Measurements from ENCODE around the gene ARMH3.

ARMH3 gene

DNA sequence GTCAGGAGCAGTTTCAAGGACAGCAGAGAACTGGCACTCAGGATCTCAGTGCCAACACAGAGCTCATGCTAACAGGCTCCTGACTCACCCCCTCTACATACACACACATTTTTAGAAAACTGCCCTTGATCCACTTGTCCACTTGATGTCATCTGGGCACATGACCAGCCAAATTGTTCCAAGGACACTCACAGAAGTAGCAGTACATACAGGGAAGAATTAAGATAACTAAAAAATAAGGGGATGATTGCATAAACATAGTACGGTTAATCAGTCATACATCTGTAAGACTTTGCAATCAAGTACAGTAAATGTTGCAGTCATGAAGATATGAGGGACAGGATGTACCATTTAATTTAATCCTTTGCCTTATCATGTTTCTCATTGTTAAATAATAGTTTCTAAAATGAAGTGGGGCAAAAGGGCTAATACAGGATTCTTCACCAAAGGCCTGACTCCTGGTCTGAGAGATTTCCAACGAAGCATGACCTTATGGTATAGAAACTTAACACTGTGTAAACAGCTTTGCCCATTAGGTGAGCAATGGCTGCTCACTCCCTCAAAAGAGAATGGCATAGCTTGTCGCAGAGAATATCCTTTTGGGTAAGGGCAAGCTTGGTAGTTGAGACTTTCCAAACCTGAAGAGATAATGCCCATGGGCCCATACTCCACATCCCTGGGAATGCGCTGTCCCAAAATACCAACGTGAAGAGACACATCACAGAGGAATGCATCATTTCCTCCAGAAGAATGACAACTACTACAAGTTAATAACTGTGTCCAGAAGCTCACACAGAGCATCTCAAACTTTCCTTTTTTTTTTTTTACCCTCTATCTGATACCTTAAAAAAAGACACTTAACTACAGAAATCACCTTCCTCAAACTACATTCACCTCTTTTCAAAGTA is 94.1 kb downstream of the ARMH3 start:
- H3K36me3 ChIP-seq (ENCODE audit: control insufficient read depth, insufficient read depth, low read length), result peaks cover 25% of the 10 kb centered on the region
- no peaks in the 10 kb centered on the region for H3K9me3 ChIP-seq (ENCODE audit: control insufficient read depth, low read length)
- H3K27ac ChIP-seq (ENCODE audit: low read depth, low read length, severe bottlenecking), result no peak overlapping the region
- 88 to 100% methylated on average over 3 to 4 of the region's 5 CpGs for WGBS, 2 experiments (ENCODE audit: insufficient coverage in 2 of 2)
- H3K4me1 ChIP-seq (ENCODE audit: control insufficient read depth, insufficient read depth, low read length, poor library complexity, severe bottlenecking), result peaks cover 15% of the 10 kb centered on the region
- H3K4me3 ChIP-seq (ENCODE audit: extremely low read depth, insufficient read depth, low read length, poor library complexity, severe bottlenecking), result no peak overlapping the region

DNA sequence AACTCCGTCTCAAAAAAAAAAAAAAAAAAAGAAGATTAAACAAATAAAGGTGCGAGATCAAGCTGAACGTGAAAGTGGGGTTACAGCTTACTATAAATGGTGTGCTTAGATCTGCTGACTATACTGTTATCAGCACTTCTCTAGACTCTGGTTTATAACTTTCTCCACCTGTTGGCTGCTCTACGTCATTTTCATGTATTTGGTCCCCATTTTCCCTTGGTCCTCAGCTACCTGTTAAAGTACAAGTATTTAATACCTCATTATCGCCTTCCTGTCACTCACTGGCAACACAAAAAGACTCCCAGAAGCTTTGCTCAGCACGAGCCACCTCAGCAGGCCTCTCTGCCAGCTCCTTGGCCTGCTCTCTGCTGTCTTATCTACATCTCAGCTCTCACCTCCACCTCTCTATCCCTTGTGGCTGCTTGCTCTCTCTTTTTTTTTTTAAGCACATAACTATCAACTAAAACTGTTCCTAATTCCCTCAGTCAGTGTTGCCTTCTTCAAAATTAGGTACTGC is 95.0 kb downstream of the ARMH3 start:
- WGBS, 2 experiments (ENCODE audit: insufficient coverage in 2 of 2), result 69 to 72% methylated on average over 3 of the region's 6 CpGs
- no peak overlapping the region for H3K4me3 ChIP-seq (ENCODE audit: extremely low read depth, insufficient read depth, low read length, poor library complexity, severe bottlenecking)
- H3K4me1 ChIP-seq (ENCODE audit: control insufficient read depth, insufficient read depth, low read length, poor library complexity, severe bottlenecking), result peaks cover 15% of the 10 kb centered on the region
- no peaks in the 10 kb centered on the region for H3K9me3 ChIP-seq (ENCODE audit: control insufficient read depth, low read length)
- H3K36me3 ChIP-seq (ENCODE audit: control insufficient read depth, insufficient read depth, low read length), result peaks cover 33% of the 10 kb centered on the region
- no peak overlapping the region for H3K27ac ChIP-seq (ENCODE audit: low read depth, low read length, severe bottlenecking)

DNA sequence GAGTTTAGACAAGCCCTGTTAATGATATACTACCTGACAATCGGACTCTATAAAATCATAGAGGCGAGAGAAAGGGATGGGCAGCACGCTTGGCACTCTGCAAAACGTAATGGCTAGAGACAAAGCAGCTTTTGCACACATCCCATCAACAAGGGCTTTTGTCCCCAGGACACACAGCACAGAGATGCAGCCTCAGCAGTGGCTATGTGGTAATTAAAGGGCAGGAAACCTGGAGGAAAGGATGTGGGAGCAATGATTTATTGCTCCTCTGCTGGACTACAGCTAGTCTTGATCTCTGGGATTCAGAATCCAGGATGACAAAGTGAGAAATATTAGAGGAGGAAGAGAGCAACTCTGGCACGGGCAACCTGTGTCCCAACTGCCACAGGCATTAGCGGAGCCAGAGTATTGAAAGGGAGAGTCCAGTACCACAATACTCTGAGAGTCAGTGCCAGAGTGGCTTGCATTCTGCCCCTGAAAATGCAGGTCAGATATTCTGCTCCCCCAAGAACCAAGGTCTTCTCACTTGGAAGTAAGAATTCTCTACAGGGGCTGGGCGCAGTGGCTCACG is 96.5 kb downstream of the ARMH3 start:
- WGBS, 2 experiments (ENCODE audit: insufficient coverage in 2 of 2), result 81 to 92% methylated on average over 4 to 8 of the region's 8 CpGs
- H3K4me1 ChIP-seq (ENCODE audit: control insufficient read depth, insufficient read depth, low read length, poor library complexity, severe bottlenecking), result peaks cover 15% of the 10 kb centered on the region
- H3K9me3 ChIP-seq (ENCODE audit: control insufficient read depth, low read length), result no peaks in the 10 kb centered on the region
- peaks cover 34% of the 10 kb centered on the region for H3K36me3 ChIP-seq (ENCODE audit: control insufficient read depth, insufficient read depth, low read length)
- peak overlapping the region; percentile 36 for H3K27ac ChIP-seq (ENCODE audit: low read depth, low read length, severe bottlenecking)
- no peak overlapping the region for H3K4me3 ChIP-seq (ENCODE audit: extremely low read depth, insufficient read depth, low read length, poor library complexity, severe bottlenecking)

DNA sequence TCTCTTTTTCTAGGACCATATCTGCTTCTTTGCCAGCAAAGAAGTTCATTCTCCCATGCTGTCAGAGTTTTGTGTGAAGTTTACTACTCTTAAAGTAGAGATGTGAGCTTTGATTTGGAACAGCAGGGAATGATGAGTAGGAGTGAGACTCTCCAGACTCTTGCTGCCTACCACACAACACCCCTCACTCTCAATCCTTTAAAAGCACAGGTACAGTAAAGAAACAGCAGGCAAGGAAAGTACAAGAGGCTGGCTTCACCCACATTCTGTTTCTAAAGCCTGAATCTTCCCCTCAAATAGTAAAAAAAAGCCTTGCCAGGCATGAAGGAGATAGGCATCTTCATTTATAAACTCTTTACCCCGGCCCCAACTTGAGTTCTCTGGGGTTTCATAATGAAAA is 97.3 kb downstream of the ARMH3 start:
- WGBS, 2 experiments (ENCODE audit: insufficient coverage in 2 of 2), result no CpG with 5 or more reads among the region's 1 CpG
- peaks cover 15% of the 10 kb centered on the region for H3K4me1 ChIP-seq (ENCODE audit: control insufficient read depth, insufficient read depth, low read length, poor library complexity, severe bottlenecking)
- H3K4me3 ChIP-seq (ENCODE audit: extremely low read depth, insufficient read depth, low read length, poor library complexity, severe bottlenecking), result no peak overlapping the region
- peaks cover 37% of the 10 kb centered on the region for H3K36me3 ChIP-seq (ENCODE audit: control insufficient read depth, insufficient read depth, low read length)
- peak overlapping the region; percentile 29 for H3K27ac ChIP-seq (ENCODE audit: low read depth, low read length, severe bottlenecking)
- no peaks in the 10 kb centered on the region for H3K9me3 ChIP-seq (ENCODE audit: control insufficient read depth, low read length)

DNA sequence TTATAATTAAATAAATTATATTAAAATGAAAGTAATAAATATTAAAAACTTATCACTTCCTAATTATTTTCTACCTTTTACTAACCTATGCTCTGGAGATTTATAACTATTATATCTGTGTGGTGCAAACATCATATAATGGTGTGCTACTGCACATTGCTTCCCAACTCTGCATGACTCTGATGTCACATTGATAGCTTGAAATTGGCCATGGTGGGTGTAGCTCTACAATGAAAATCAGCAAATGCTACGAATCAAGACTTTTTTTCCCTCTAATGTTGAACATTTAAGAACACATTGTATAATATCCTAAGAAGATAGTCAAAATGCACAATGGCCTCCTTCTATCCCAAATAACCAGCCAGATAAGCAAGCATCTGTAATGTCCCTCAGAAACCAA is 99.1 kb downstream of the ARMH3 start:
- H3K4me1 ChIP-seq (ENCODE audit: control insufficient read depth, insufficient read depth, low read length, poor library complexity, severe bottlenecking), result peaks cover 7% of the 10 kb centered on the region
- no CpG with 5 or more reads among the region's 1 CpG for WGBS, 2 experiments (ENCODE audit: insufficient coverage in 2 of 2)

DNA sequence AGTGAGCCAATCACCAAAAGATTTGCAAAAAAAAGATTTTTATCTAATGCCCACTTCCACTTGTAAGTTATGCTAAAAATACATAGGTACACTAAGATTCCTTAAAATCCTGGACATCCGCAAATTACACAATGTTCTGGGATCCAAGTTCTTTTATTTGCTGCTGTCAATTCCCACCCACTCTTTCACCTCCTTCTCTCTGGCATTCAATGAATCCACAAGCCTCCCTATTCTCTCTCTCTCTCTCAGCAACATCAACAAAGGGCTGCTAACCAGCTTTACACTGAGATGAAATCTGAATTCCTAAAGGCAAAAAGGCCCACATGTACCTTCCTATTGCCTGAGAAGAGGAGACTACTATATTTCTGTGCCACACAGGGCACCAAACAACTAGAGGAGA is 99.9 kb downstream of the ARMH3 start:
- H3K4me1 ChIP-seq (ENCODE audit: control insufficient read depth, insufficient read depth, low read length, poor library complexity, severe bottlenecking), result no peaks in the 10 kb centered on the region
- peaks cover 49% of the 10 kb centered on the region for H3K36me3 ChIP-seq (ENCODE audit: control insufficient read depth, insufficient read depth, low read length)
- H3K27ac ChIP-seq (ENCODE audit: low read depth, low read length, severe bottlenecking), result no peak overlapping the region
- no peaks in the 10 kb centered on the region for H3K9me3 ChIP-seq (ENCODE audit: control insufficient read depth, low read length)
- H3K4me3 ChIP-seq (ENCODE audit: extremely low read depth, insufficient read depth, low read length, poor library complexity, severe bottlenecking), result no peak overlapping the region
- 93 to 100% methylated on average over 1 of the region's 1 CpG for WGBS, 2 experiments (ENCODE audit: insufficient coverage in 2 of 2)

More for the DNA sequence above, 99.1 kb downstream of the ARMH3 start:
- Histone ChIP-seq H3K36me3 (ENCODE audit: control insufficient read depth, insufficient read depth, low read length) (peaks cover 45% of the 10 kb centered on the region), H3K4me3 (ENCODE audit: extremely low read depth, insufficient read depth, low read length, poor library complexity, severe bottlenecking) (no peak overlapping the region), H3K9me3 (ENCODE audit: control insufficient read depth, low read length) (no peaks in the 10 kb centered on the region), H3K27ac (ENCODE audit: low read depth, low read length, severe bottlenecking) (no peak overlapping the region)

DNA sequence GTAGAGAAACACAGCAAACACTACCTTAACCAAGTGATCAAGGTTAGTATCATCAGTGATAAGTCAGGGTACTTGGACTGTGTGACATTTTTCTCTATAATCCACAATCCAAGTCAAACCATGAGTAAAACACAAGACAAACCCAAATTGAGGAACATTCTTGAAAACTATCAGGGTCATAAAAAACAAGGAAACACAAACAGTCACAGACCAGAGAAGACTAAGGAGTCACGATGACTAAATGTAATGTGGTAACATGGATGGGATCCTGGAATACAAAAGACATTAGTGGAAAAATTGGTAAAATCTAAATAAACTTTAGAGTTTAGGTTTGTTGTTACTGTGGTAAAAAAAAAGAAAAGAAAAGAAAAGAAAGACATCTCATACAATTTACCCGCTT is 103.8 kb downstream of the ARMH3 start:
- Histone ChIP-seq H3K27ac (ENCODE audit: low read depth, low read length, severe bottlenecking) (no peak overlapping the region), H3K4me1 (ENCODE audit: control insufficient read depth, insufficient read depth, low read length, poor library complexity, severe bottlenecking) (no peaks in the 10 kb centered on the region), H3K36me3 (ENCODE audit: control insufficient read depth, insufficient read depth, low read length) (peaks cover 45% of the 10 kb centered on the region), H3K4me3 (ENCODE audit: extremely low read depth, insufficient read depth, low read length, poor library complexity, severe bottlenecking) (no peak overlapping the region), H3K9me3 (ENCODE audit: control insufficient read depth, low read length) (peaks cover 6% of the 10 kb centered on the region)
- 92 to 100% methylated on average over 1 of the region's 2 CpGs for WGBS, 2 experiments (ENCODE audit: insufficient coverage in 2 of 2)

DNA sequence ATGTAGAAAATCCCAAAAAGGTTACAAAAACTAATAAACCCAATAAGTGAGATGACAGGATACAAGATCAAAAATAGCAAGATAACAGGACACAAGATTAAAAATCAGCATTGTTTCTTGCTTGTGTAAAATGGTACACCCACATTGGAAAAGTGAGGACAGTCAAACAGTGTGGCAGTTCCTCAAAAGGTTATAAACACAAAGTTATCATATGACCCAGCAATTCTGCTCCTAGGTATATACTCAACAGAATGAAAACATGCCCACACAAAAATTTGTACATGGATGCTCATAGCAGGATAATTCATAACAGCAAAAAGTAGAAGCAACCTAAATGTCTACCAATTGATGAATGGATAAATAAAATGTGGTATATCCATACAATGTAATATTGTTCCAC is 105.8 kb downstream of the ARMH3 start:
- peaks cover 6% of the 10 kb centered on the region for H3K9me3 ChIP-seq (ENCODE audit: control insufficient read depth, low read length)
- H3K27ac ChIP-seq (ENCODE audit: low read depth, low read length, severe bottlenecking), result no peak overlapping the region
- no peak overlapping the region for H3K4me3 ChIP-seq (ENCODE audit: extremely low read depth, insufficient read depth, low read length, poor library complexity, severe bottlenecking)
- H3K4me1 ChIP-seq (ENCODE audit: control insufficient read depth, insufficient read depth, low read length, poor library complexity, severe bottlenecking), result no peaks in the 10 kb centered on the region
- peaks cover 28% of the 10 kb centered on the region for H3K36me3 ChIP-seq (ENCODE audit: control insufficient read depth, insufficient read depth, low read length)

DNA sequence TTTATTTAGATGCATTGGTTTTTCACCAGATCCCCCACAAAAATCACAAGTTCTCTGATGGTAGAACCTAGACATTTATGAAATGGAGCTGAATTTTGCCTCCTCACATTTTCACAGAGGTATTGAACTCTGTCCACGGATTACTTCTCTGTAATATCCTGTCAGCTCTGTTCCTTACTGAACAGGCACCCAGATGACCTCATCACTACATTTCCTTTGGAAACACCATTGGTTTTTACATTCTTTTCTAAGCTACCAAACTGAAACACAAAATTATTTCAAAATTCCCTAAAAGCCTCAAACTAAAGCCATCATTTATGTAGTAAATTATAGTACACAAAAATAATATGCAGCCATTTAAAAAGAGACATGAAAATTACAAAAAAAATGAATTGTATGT is 114.1 kb downstream of the ARMH3 start:
- Histone ChIP-seq H3K27ac (ENCODE audit: low read depth, low read length, severe bottlenecking) (no peak overlapping the region), H3K4me3 (ENCODE audit: extremely low read depth, insufficient read depth, low read length, poor library complexity, severe bottlenecking) (no peak overlapping the region), H3K4me1 (ENCODE audit: control insufficient read depth, insufficient read depth, low read length, poor library complexity, severe bottlenecking) (peaks cover 46% of the 10 kb centered on the region), H3K9me3 (ENCODE audit: control insufficient read depth, low read length) (no peaks in the 10 kb centered on the region), H3K36me3 (ENCODE audit: control insufficient read depth, insufficient read depth, low read length) (no peaks in the 10 kb centered on the region)
- WGBS, 2 experiments (ENCODE audit: insufficient coverage in 2 of 2), result 64 to 89% methylated on average over 1 of the region's 1 CpG

DNA sequence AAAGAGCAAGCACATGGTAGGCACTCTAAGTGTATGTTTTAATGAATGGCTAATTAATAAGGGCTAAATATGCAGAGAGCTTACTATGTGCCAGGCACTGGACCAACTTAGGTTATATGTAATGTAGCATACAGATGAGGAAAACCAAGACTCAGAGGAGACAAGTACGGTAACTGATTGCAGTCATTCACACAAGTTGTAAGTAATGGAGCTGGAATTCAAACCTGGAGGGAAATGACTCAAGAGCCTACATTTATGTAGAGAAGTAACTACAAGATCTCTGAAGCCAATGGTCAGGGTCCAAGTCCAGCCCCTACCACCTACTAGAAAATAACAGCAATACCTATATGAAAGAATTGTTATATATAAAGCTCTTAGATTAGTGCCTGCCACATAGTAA is 115.1 kb downstream of the ARMH3 start:
- 88 to 100% methylated on average over 1 of the region's 1 CpG for WGBS, 2 experiments (ENCODE audit: insufficient coverage in 2 of 2)
- H3K36me3 ChIP-seq (ENCODE audit: control insufficient read depth, insufficient read depth, low read length), result no peaks in the 10 kb centered on the region
- peaks cover 46% of the 10 kb centered on the region for H3K4me1 ChIP-seq (ENCODE audit: control insufficient read depth, insufficient read depth, low read length, poor library complexity, severe bottlenecking)
- no peaks in the 10 kb centered on the region for H3K9me3 ChIP-seq (ENCODE audit: control insufficient read depth, low read length)
- no peak overlapping the region for H3K4me3 ChIP-seq (ENCODE audit: extremely low read depth, insufficient read depth, low read length, poor library complexity, severe bottlenecking)
- no peak overlapping the region for H3K27ac ChIP-seq (ENCODE audit: low read depth, low read length, severe bottlenecking)

DNA sequence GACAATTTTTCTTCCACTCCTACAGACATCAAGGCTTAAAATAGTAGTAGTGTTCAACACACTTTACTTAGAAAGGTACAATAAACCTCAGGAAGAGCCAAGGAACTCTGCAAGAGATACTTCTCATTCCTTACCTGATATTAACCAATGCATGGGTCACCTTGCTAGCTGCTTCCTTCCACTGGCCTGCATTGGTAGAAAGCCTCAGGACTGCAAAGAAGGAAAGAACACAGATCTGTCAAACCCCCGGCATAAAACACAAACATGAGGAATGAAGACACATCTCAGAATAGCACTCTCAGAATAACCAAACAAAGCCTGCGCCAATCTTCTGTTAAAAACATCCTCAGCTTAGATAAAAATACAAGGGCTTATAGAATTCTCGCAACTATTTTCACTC is 116.2 kb downstream of the ARMH3 start:
- Histone ChIP-seq H3K27ac (ENCODE audit: low read depth, low read length, severe bottlenecking) (peak overlapping the region; percentile 34), H3K4me1 (ENCODE audit: control insufficient read depth, insufficient read depth, low read length, poor library complexity, severe bottlenecking) (peaks cover 46% of the 10 kb centered on the region), H3K4me3 (ENCODE audit: extremely low read depth, insufficient read depth, low read length, poor library complexity, severe bottlenecking) (no peak overlapping the region), H3K36me3 (ENCODE audit: control insufficient read depth, insufficient read depth, low read length) (no peaks in the 10 kb centered on the region), H3K9me3 (ENCODE audit: control insufficient read depth, low read length) (no peaks in the 10 kb centered on the region)
- WGBS, 2 experiments (ENCODE audit: insufficient coverage in 2 of 2), result 93 to 100% methylated on average over 2 to 3 of the region's 3 CpGs

Measured in mesodermal cell (in vitro differentiated cells).